Loucy (cell line): Measurements from ENCODE around the gene OR10H4.

Experiments
- EZH2phosphoT487 ChIP-seq: fragments of 200-600 bp; IDR thresholded peaks from 2 replicates; pipeline ENCODE4 v1.6.1; 2018; ENCODE audit warnings: antibody characterized with exemption, mild to moderate bottlenecking, moderate library complexity, borderline replicate concordance
- TF ChIP-seq, protein P1 (sequence below): fragments of 200-600 bp; sonication (generic); conservative IDR thresholded peaks from 2 replicates; pipeline ENCODE4 v1.5.1; 2014; ENCODE audit warnings: mild to moderate bottlenecking, antibody characterized with exemption, low read length

GRCh38 chr19:15926484-15926883 lies 22.3 kb upstream of the OR10H4 start:
- TF ChIP-seq, protein P1, sequence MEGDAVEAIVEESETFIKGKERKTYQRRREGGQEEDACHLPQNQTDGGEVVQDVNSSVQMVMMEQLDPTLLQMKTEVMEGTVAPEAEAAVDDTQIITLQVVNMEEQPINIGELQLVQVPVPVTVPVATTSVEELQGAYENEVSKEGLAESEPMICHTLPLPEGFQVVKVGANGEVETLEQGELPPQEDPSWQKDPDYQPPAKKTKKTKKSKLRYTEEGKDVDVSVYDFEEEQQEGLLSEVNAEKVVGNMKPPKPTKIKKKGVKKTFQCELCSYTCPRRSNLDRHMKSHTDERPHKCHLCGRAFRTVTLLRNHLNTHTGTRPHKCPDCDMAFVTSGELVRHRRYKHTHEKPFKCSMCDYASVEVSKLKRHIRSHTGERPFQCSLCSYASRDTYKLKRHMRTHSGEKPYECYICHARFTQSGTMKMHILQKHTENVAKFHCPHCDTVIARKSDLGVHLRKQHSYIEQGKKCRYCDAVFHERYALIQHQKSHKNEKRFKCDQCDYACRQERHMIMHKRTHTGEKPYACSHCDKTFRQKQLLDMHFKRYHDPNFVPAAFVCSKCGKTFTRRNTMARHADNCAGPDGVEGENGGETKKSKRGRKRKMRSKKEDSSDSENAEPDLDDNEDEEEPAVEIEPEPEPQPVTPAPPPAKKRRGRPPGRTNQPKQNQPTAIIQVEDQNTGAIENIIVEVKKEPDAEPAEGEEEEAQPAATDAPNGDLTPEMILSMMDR = peak; percentile 28; the same call in 1 of the 2 replicates
- no peak for TF ChIP-seq EZH2phosphoT487
